Smooth muscle cell of the pulmonary artery (primary cell): ENCODE results near the gene RNASEH2C. TPM values are rescaled to one million over a fixed set of nuclear protein-coding genes. Genes with fewer than 3 reads are reported as not detected.

ENCODE experiments used
- total RNA-seq: library from RNA; depleted of rRNA; stranded (reverse); fragments of >200 nt; gene quantifications from 2 replicates; pipeline ENCODE4 v1.2.3, GENCODE V29; 2014

RNASEH2C gene
- 17.4 and 20.1 TPM in 2 replicates for total RNA-seq

DNA sequence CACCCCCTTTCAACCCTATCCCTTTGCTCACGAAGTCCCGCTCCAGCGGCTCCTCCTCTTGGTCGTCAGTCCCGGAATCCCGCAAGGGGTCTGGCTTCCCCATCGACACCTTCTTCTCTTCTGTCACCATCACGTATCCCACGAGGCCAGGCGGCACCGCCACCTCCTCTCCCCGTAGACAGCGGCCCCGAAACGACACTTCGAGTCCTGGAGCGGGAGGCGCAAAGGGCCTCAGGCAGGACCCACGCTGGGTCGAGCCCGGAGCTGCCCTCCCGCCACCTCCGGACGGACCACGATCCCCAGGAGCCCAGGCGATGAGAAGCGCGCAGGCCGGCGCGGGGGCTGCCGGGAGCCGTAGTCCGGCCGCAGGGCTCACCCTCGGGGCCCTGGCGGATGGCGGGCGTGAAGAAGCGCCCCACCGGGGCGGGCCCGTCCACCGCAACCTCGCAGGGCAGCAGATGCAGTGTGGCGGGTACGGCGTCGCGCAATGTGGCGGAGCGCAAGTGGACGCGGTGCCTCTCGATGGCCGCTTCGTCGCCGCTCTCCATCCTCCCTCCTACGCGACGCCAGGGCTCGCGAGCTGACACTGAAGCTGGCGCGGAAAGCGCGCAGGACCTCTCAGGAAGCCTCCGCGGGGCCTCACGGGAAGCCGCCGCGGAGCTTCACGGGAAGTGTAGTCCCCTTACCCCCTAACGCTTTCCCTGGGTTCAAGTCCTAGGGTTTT, at the start of gene RNASEH2C:
Gene RNASEH2C (minus strand): TSS at position 588 of the 724 bp plus-strand sequence. CDS start 40 bp downstream, at position 548.

GRCh38 chr11:65711785-65712632, 8.6 kb downstream of the RNASEH2C start, which contains the start of gene KAT5:
KAT5 (plus strand) TSS chr11:65712252; CDS start chr11:65712268, 16 bp downstream.

Other genes with a start within 250 kb of the RNASEH2C start
- gene MALAT1, start 221.8 kb downstream of the RNASEH2C start, total RNA-seq, result 10,790 and 14,969 TPM in 2 replicates
- gene SCYL1, start 195.7 kb downstream of the RNASEH2C start, total RNA-seq, result 97.8 and 105 TPM in 2 replicates
- gene LTBP3, start 162.4 kb downstream of the RNASEH2C start, total RNA-seq, result 138 and 166 TPM in 2 replicates
- gene ZNRD2, start 150.3 kb downstream of the RNASEH2C start, total RNA-seq, result 31.5 and 37.9 TPM in 2 replicates
- 23.5 and 41.3 TPM in 2 replicates for gene FAM89B, start 148.3 kb downstream of the RNASEH2C start, total RNA-seq
- 97.6 and 153 TPM in 2 replicates for gene EHBP1L1, start 144.7 kb downstream of the RNASEH2C start, total RNA-seq
- gene KCNK7, start 125.0 kb downstream of the RNASEH2C start, total RNA-seq, result 0.07 and 0.10 TPM in 2 replicates
- gene MAP3K11, start 106.6 kb downstream of the RNASEH2C start, total RNA-seq, result 21.7 and 32.6 TPM in 2 replicates
- gene PCNX3, start 105.0 kb downstream of the RNASEH2C start, total RNA-seq, result 24.2 and 36.9 TPM in 2 replicates
- 23.3 and 23.8 TPM in 2 replicates for gene SIPA1, start 82.7 kb downstream of the RNASEH2C start, total RNA-seq
- gene RELA, start 57.9 kb downstream of the RNASEH2C start, total RNA-seq, result 22.9 and 30.1 TPM in 2 replicates
- gene KAT5, start 8.5 kb downstream of the RNASEH2C start, total RNA-seq, result 37.6 and 42.1 TPM in 2 replicates
- 7.6 and 12.5 TPM in 2 replicates for gene AP5B1, start 60.2 kb upstream of the RNASEH2C start, total RNA-seq
- not detected in 2 replicates for gene OVOL1, start 66.3 kb upstream of the RNASEH2C start, total RNA-seq
- gene SNX32, start 113.2 kb upstream of the RNASEH2C start, total RNA-seq, result 1.3 and 4.0 TPM in 2 replicates
- 662 and 789 TPM in 2 replicates for gene CFL1, start 137.4 kb upstream of the RNASEH2C start, total RNA-seq
- gene MUS81, start 139.6 kb upstream of the RNASEH2C start, total RNA-seq, result 35.4 and 52.0 TPM in 2 replicates
- gene EFEMP2, start 152.0 kb upstream of the RNASEH2C start, total RNA-seq, result 114 and 154 TPM in 2 replicates
- gene CTSW, start 159.0 kb upstream of the RNASEH2C start, total RNA-seq, result 0.07 TPM in 1 of 2 replicates, not detected in the other
- gene FIBP, start 167.7 kb upstream of the RNASEH2C start, total RNA-seq, result 144 and 156 TPM in 2 replicates
- gene CCDC85B, start 169.9 kb upstream of the RNASEH2C start, total RNA-seq, result 50.8 and 53.9 TPM in 2 replicates
- gene FOSL1, start 179.6 kb upstream of the RNASEH2C start, total RNA-seq, result 9.8 and 26.0 TPM in 2 replicates
- gene C11orf68, start 198.3 kb upstream of the RNASEH2C start, total RNA-seq, result 28.4 and 31.1 TPM in 2 replicates
- gene DRAP1, start 198.6 kb upstream of the RNASEH2C start, total RNA-seq, result 126 and 160 TPM in 2 replicates
- not detected in 2 replicates for gene TSGA10IP, start 224.7 kb upstream of the RNASEH2C start, total RNA-seq
- gene SART1, start 240.9 kb upstream of the RNASEH2C start, total RNA-seq, result 28.2 and 31.3 TPM in 2 replicates